T-helper 1 cell treated with Interleukin-12 subunit alpha and Interleukin-12 subunit beta and Interleukin-4 antibody, amounts not matched to agents 30 ng/mL and 1 ng/mL, for 36 hours (primary cell): ENCODE data around the gene CDC14B. TPM values are rescaled to one million over a fixed set of nuclear protein-coding genes. Genes with fewer than 3 reads are reported as not detected.

ENCODE experiments used
- intact Hi-C: fragments of 100-400 bp; cut with micrococcal nuclease; formaldehyde crosslinking; loops from one replicate; pipeline ENCODE4 v1.15.1; 2024
- total RNA-seq: library from RNA; stranded (reverse); gene quantifications from 2 replicates; pipeline ENCODE4 v1.2.3, GENCODE V29; 2022

CDC14B gene
- total RNA-seq, 1 donor from 2014 or later = 2.2 TPM

- intact Hi-C loops = loop anchor here (1.0 to 2.0 kb wide), 4 partner anchors 115 to 1724 kb away; partner anchors contain the start of genes AOPEP, PRXL2C and ZNF782
Observed at GRCh38 chr9:96450613-96451528, 168.8 kb downstream of the CDC14B start.

Other genes starting within 250 kb of the CDC14B start
- gene SLC35D2, start 236.1 kb downstream of the CDC14B start, total RNA-seq = 14.5 and 15.3 TPM in 2 replicates
- 18.7 and 20.7 TPM in 2 replicates for gene ZNF367, start 201.5 kb downstream of the CDC14B start, total RNA-seq
- gene HABP4, start 169.7 kb downstream of the CDC14B start, total RNA-seq = 7.0 and 7.4 TPM in 2 replicates
- gene PRXL2C, start 35.5 kb upstream of the CDC14B start, total RNA-seq = 5.4 and 6.7 TPM in 2 replicates
- 12.0 and 14.3 TPM in 2 replicates for gene ZNF510, start 158.2 kb upstream of the CDC14B start, total RNA-seq
- gene ZNF782, start 234.7 kb upstream of the CDC14B start, total RNA-seq = 4.5 and 5.0 TPM in 2 replicates